HCT116 (cell line): ENCODE results near the gene CASR. TPM values are rescaled to one million over a fixed set of nuclear protein-coding genes. Genes with fewer than 3 reads are reported as not detected.

Experiments used
- ATAC-seq: fragments of 200-7000 bp; cut with Tn5 transposase; 2 replicates; pipeline ENCODE4 v1.9.1; 2020; ENCODE audit warnings: mild to moderate bottlenecking, moderate library complexity
- BruUV-seq: library from RNA; stranded (reverse); fragments of 400-500 nt; replicated peaks from 2 replicates; lab custom pipeline; 2021; lab: Mats Ljungman, UMichigan
- CTCF ChIA-PET: fragments of 300-600 bp; sonication (Branson Sonifier 250); formaldehyde crosslinking; loops from one replicate; lab custom pipeline; 2021; ENCODE audit warnings: antibody characterized with exemption; lab: Charles Lee
- POLR2A ChIA-PET: fragments of 300-600, 350-600 bp; sonication (Branson Sonifier 250); formaldehyde crosslinking; loops from one replicate; lab custom pipeline; 2021; ENCODE audit warnings: antibody characterized with exemption; lab: Charles Lee
- RAD21 ChIA-PET, 2 experiments: fragments of 300-600 bp; sonication (Branson Sonifier 250); formaldehyde crosslinking; loops; one replicate each; lab custom pipeline; 2023; ENCODE audit warnings: low total read pairs in 2 of 2; ENCODE audit not compliant: uncharacterized antibody in 2 of 2, unreplicated experiment in 2 of 2, low non-redundant PET in 1 of 2; lab: Charles Lee
- DNase-seq: peaks from one replicate; pipeline ENCODE4 v3.0.0-alpha.2; 2010; ENCODE audit warnings: low read depth, low spot score
- H2AFZ ChIP-seq: fragments of 200-600 bp; shearing (Covaris generic), sonication (generic); 2 replicates; pipeline ENCODE4 v1.6.1; 2017; ENCODE audit warnings: low read depth, mixed run types, mixed read lengths, antibody characterized with exemption, low read length; ENCODE audit not compliant: poor library complexity, severe bottlenecking
- H3K27ac ChIP-seq: 2 replicates; pipeline ENCODE4 v1.5.1; 2012; ENCODE audit warnings: low read depth, low read length
- H3K27me3 ChIP-seq: fragments of 200-600 bp; sonication (generic); 2 replicates; pipeline ENCODE4 v1.6.1; 2016; ENCODE audit warnings: mixed run types, low read length, mixed read lengths; ENCODE audit not compliant: insufficient read depth
- H3K36me3 ChIP-seq, 2 experiments: fragments of 200-500 bp in 1 of 2; fragments of 200-600 bp in 1 of 2; sonication (Bioruptor generic) in 1 of 2; sonication (generic) in 1 of 2; 2 replicates each; pipeline versions ENCODE4 v1.5.1 to v1.6.1; 2014 to 2016; ENCODE audit warnings: low read length in 2 of 2, inconsistent platforms in 1 of 2, mixed read lengths in 1 of 2, mixed run types in 1 of 2; ENCODE audit not compliant: insufficient read depth in 2 of 2, control insufficient read depth in 1 of 2
- H3K4me1 ChIP-seq, 2 experiments: fragments of 200-600 bp in 1 of 2; sonication (generic) in 1 of 2; 2 replicates each; pipeline versions ENCODE4 v1.5.1 to v1.6.1; 2012 to 2017; ENCODE audit warnings: low read length in 2 of 2, inconsistent platforms in 1 of 2, mild to moderate bottlenecking in 1 of 2, mixed read lengths in 1 of 2, mixed run types in 1 of 2, moderate library complexity in 1 of 2; ENCODE audit not compliant: insufficient read depth in 2 of 2, control insufficient read depth in 1 of 2
- H3K4me2 ChIP-seq: fragments of 200-600 bp; sonication (generic); 2 replicates; pipeline ENCODE4 v1.6.1; 2017; ENCODE audit warnings: mixed run types, low read length, mixed read lengths
- H3K4me3 ChIP-seq, 2 experiments: fragments of 200-600 bp in 1 of 2; sonication (generic) in 1 of 2; replicated peaks in 1 of 2; 2 replicates each; pipeline ENCODE4 v1.5.1; 2011 to 2016; ENCODE audit warnings: low read length in 2 of 2, control low read depth in 1 of 2, low read depth in 1 of 2, mild to moderate bottlenecking in 1 of 2, mixed read lengths in 1 of 2, mixed run types in 1 of 2
- H3K79me2 ChIP-seq: fragments of 200-600 bp; sonication (generic); 2 replicates; pipeline ENCODE4 v1.6.1; 2017; ENCODE audit warnings: mild to moderate bottlenecking, mixed run types, low read length, moderate library complexity, mixed read lengths; ENCODE audit not compliant: insufficient read depth
- H3K9ac ChIP-seq: fragments of 200-600 bp; sonication (generic); 2 replicates; pipeline ENCODE4 v1.6.1; 2016; ENCODE audit warnings: low read length, mixed read lengths
- H3K9me2 ChIP-seq: fragments of 200-600 bp; sonication (generic), shearing (Covaris generic); 2 replicates; pipeline ENCODE4 v1.6.1; 2017; ENCODE audit warnings: mixed run types, mild to moderate bottlenecking, moderate library complexity; ENCODE audit not compliant: insufficient read depth
- H3K9me3 ChIP-seq, 2 experiments: fragments of 200-500 bp in 1 of 2; fragments of 200-600 bp in 1 of 2; sonication (Bioruptor generic) in 1 of 2; sonication (generic) in 1 of 2; 2 replicates each; pipeline ENCODE4 v1.6.1; 2014 to 2017; ENCODE audit warnings: low read length in 2 of 2, mixed read lengths in 2 of 2, inconsistent platforms in 1 of 2, low read depth in 1 of 2, mild to moderate bottlenecking in 1 of 2, mixed run types in 1 of 2, moderate library complexity in 1 of 2; ENCODE audit not compliant: control insufficient read depth in 1 of 2, insufficient read depth in 1 of 2
- H4K20me1 ChIP-seq: fragments of 200-600 bp; sonication (generic), shearing (Covaris generic); 2 replicates; pipeline ENCODE4 v1.6.1; 2017; ENCODE audit warnings: mixed run types, mild to moderate bottlenecking, moderate library complexity; ENCODE audit not compliant: insufficient read depth
- ATF3 ChIP-seq: IDR thresholded peaks from 2 replicates; pipeline ENCODE4 v1.6.1; 2012
- CEBPB ChIP-seq: IDR thresholded peaks from 2 replicates; pipeline ENCODE4 v1.6.1; 2012; ENCODE audit warnings: low read depth
- EGR1 ChIP-seq: IDR thresholded peaks from 2 replicates; pipeline ENCODE4 v1.6.1; 2012; ENCODE audit warnings: low read depth
- EZH2 ChIP-seq: fragments of 200-600 bp; sonication (generic); IDR thresholded peaks from 2 replicates; pipeline ENCODE4 v1.6.1; 2017; ENCODE audit warnings: antibody characterized with exemption, mixed run types
- FOSL1 ChIP-seq: IDR thresholded peaks from 2 replicates; pipeline ENCODE4 v1.6.1; 2012; ENCODE audit warnings: low read depth
- JUND ChIP-seq: IDR thresholded peaks from 2 replicates; pipeline ENCODE4 v1.6.1; 2012
- MAX ChIP-seq: IDR thresholded peaks from 2 replicates; pipeline ENCODE4 v1.6.1; 2012
- POLR2A ChIP-seq: IDR thresholded peaks from 2 replicates; pipeline ENCODE4 v1.7.0; 2011; ENCODE audit warnings: borderline replicate concordance; ENCODE audit not compliant: insufficient read depth, insufficient read length; ENCODE audit errors: extremely low read depth
- POLR2AphosphoS5 ChIP-seq: IDR thresholded peaks from 2 replicates; pipeline ENCODE4 v1.6.1; 2011; ENCODE audit warnings: mild to moderate bottlenecking, low read depth, low read length, moderate library complexity
- RAD21 ChIP-seq: IDR thresholded peaks from 2 replicates; pipeline ENCODE4 v1.6.1; 2012; ENCODE audit warnings: low read depth, mild to moderate bottlenecking
- SIN3A ChIP-seq: IDR thresholded peaks from 2 replicates; pipeline ENCODE4 v1.6.1; 2012; ENCODE audit warnings: low read depth
- SRF ChIP-seq: IDR thresholded peaks from 2 replicates; pipeline ENCODE4 v1.6.1; 2012; ENCODE audit warnings: low read depth
- TCF7L2 ChIP-seq: IDR thresholded peaks from 2 replicates; pipeline ENCODE4 v1.7.0; 2011; ENCODE audit warnings: borderline replicate concordance, inconsistent platforms; ENCODE audit not compliant: insufficient read depth, insufficient read length; ENCODE audit errors: extremely low read depth
- YY1 ChIP-seq: IDR thresholded peaks from 2 replicates; pipeline ENCODE4 v1.6.1; 2011; ENCODE audit warnings: low read length, low read depth, moderate library complexity, mild to moderate bottlenecking; ENCODE audit not compliant: insufficient replicate concordance; ENCODE audit errors: extremely low read depth
- ZBTB33 ChIP-seq: IDR thresholded peaks from 2 replicates; pipeline ENCODE4 v1.6.1; 2011; ENCODE audit warnings: mild to moderate bottlenecking, low read length, moderate library complexity; ENCODE audit not compliant: insufficient replicate concordance; ENCODE audit errors: extremely low read depth
- ZFX ChIP-seq: fragments of 450-650 bp; IDR thresholded peaks from 2 replicates; pipeline ENCODE4 v1.6.1; 2017
- ZNF274 ChIP-seq: fragments of 200-500 bp; sonication (Bioruptor generic); IDR thresholded peaks from 2 replicates; pipeline ENCODE4 v1.6.1; 2014; ENCODE audit warnings: mild to moderate bottlenecking, low read depth, low read length, inconsistent platforms
- intact Hi-C: fragments of 100-400 bp; cut with micrococcal nuclease; formaldehyde crosslinking; loops from 2 replicates; pipeline ENCODE4 v1.10.0; 2022
- total RNA-seq: library from RNA; stranded (reverse); gene quantifications from one replicate; pipeline ENCODE4 v1.2.1, GENCODE V29; 2021; ENCODE audit not compliant: unreplicated experiment

The CASR gene
- total RNA-seq, 1 experiment from 2014 or later, result not detected

DNA sequence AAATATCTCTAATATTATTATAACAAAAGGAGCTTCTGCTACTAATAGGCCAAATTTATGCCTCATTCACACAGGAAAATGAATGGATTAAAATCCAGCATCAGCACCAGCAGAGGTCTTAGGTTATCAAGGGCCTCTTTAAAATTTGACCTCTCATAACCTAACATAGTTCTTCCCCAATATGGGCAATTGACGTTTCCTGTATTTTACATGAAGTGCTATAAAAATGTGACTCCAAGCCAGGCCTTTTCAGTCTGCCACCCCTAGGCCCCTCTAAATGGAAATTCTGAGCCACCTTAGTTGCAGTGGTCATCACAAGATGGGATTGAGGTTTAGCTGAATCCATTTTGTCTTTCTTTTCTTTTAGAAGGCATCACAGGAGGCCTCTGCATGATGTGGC is 70.1 kb downstream of the CASR start:
- DNase-seq, result no peak
- H3K4me2 ChIP-seq, result no peak overlapping the region
- H3K9me2 ChIP-seq, result no peaks in the 10 kb centered on the region
- POLR2A ChIA-PET, result no interaction called here
- CTCF ChIA-PET, result no interaction called here
- ATAC-seq, result no peak
- no TSS peak for BruUV-seq
- H3K9ac ChIP-seq, result no peak overlapping the region
- no peaks in the 10 kb centered on the region for H3K79me2 ChIP-seq
- no peaks in the 10 kb centered on the region for H4K20me1 ChIP-seq
- no peak overlapping the region for H3K27ac ChIP-seq
- no peak for TF ChIP-seq POLR2AphosphoS5
- TF ChIP-seq YY1, result no peak
- no peak for TF ChIP-seq RAD21
- no peak for TF ChIP-seq EGR1
- no peak for TF ChIP-seq TCF7L2
- no peak for TF ChIP-seq POLR2A
- no peak for TF ChIP-seq MAX
- TF ChIP-seq SRF, result no peak
- no peak for TF ChIP-seq EZH2
- TF ChIP-seq JUND, result no peak
- TF ChIP-seq, all 23 proteins: peak for 0
- Histone ChIP-seq H2AFZ (no peak overlapping the region), H3K27me3 (no peaks in the 10 kb centered on the region), H3K4me1 (0 out of 4 replicates have a peak, but pooled peaks cover 0 to 2% of the 10 kb centered on the region in 2 experiments), H3K9me3 (no peaks in the 10 kb centered on the region), H3K36me3 (no peaks in the 10 kb centered on the region), H3K4me3 (no peak overlapping the region)
- intact Hi-C loops, result loop anchor here (10.0 kb wide), 1 partner anchor 379 kb away; no protein-coding TSS in a partner anchor
- RAD21 ChIA-PET, result no interaction called here

GRCh38 chr3:122255757-122256439 is 72.4 kb downstream of the CASR start:
- BruUV-seq, result no TSS peak
- ATAC-seq (no peak), DNase-seq (no peak)
- Histone ChIP-seq H3K9me2 (no peaks in the 10 kb centered on the region), H3K27me3 (no peaks in the 10 kb centered on the region), H4K20me1 (no peaks in the 10 kb centered on the region), H3K4me1 (0 out of 4 replicates have a peak, but pooled peaks cover 0 to 3% of the 10 kb centered on the region in 2 experiments), H2AFZ (no peak overlapping the region), H3K4me2 (no peak overlapping the region), H3K36me3 (no peaks in the 10 kb centered on the region), H3K4me3 (no peak overlapping the region), H3K9me3 (no peaks in the 10 kb centered on the region), H3K79me2 (no peaks in the 10 kb centered on the region), H3K27ac (no peak overlapping the region), H3K9ac (no peak overlapping the region)
- ChIA-PET CTCF (interaction anchor here (1.6 kb wide), 1 partner anchor 154 kb away, joined by 4 read pairs; no protein-coding TSS in a partner anchor), RAD21 (no interaction called here), POLR2A (no interaction called here)
- intact Hi-C loops, result loop anchor here (10.0 kb wide), 1 partner anchor 381 kb away; no protein-coding TSS in a partner anchor
- TF ChIP-seq ATF3 (no peak), ZFX (no peak), ZNF274 (no peak), FOSL1 (no peak), POLR2A (no peak), CEBPB (no peak), RAD21 (no peak), ZBTB33 (no peak), SRF (no peak), SIN3A (no peak), MAX (no peak), JUND (no peak), POLR2AphosphoS5 (no peak)
